GM12864 (cell line): Measurements from ENCODE around the gene ALK.

Source experiments
- DNase-seq: peaks from one replicate; pipeline ENCODE4 v3.0.0-alpha.2; 2011; ENCODE audit warnings: low read depth
- H3K4me3 ChIP-seq: 2 replicates; pipeline ENCODE4 v1.5.1; 2011; ENCODE audit warnings: mild to moderate bottlenecking, low read depth, low read length, control low read depth
- TF ChIP-seq, protein P1 (sequence below): IDR thresholded peaks from 2 replicates; pipeline ENCODE4 v1.5.1; 2011; ENCODE audit warnings: low read depth, mild to moderate bottlenecking, moderate library complexity, low read length, control low read depth, inconsistent platforms; ENCODE audit errors: missing control alignments

Gene ALK

DNA sequence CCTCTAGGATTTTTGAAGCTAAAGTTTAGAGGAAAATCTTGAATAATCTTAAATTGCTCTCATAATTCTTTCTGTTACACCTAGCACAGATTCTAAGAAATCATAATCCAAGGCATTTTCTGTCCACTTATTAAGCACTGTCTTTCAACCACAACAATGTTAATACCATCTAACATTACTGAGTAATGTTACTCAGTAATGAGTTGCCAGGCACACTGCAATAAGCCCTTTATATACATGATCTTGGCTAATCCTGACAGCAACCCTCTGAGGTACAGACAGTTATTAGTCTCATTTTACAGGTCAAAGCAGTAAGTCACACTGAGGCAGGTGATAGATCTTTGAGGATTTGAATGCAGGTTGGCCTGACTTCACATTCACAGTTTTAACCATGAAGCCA lies 291.9 kb downstream of the ALK start:
- DNase-seq = no peak
- H3K4me3 ChIP-seq = no peak overlapping the region
- TF ChIP-seq, protein P1, sequence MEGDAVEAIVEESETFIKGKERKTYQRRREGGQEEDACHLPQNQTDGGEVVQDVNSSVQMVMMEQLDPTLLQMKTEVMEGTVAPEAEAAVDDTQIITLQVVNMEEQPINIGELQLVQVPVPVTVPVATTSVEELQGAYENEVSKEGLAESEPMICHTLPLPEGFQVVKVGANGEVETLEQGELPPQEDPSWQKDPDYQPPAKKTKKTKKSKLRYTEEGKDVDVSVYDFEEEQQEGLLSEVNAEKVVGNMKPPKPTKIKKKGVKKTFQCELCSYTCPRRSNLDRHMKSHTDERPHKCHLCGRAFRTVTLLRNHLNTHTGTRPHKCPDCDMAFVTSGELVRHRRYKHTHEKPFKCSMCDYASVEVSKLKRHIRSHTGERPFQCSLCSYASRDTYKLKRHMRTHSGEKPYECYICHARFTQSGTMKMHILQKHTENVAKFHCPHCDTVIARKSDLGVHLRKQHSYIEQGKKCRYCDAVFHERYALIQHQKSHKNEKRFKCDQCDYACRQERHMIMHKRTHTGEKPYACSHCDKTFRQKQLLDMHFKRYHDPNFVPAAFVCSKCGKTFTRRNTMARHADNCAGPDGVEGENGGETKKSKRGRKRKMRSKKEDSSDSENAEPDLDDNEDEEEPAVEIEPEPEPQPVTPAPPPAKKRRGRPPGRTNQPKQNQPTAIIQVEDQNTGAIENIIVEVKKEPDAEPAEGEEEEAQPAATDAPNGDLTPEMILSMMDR = no peak

DNA sequence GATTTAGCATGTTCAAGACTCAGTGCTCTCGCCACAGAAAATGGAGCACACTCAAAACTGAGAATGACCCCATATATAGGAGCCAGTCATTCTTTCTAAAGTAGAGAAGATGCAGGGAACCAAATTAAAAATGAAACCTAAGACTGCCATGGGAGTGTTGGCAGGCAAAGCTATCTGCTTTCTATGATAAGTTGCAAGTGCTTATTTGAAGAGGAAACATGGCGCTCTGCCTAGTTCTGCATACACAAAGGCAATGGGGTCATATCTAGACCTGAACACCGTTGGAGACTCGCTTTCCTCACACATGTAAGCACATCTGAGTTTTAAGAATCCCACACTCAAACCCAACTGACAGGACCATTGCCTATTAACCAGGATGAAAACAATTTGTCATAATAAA lies 292.5 kb downstream of the ALK start:
- no peak overlapping the region for H3K4me3 ChIP-seq
- TF ChIP-seq, protein P1 = no peak
- DNase-seq = no peak

DNA sequence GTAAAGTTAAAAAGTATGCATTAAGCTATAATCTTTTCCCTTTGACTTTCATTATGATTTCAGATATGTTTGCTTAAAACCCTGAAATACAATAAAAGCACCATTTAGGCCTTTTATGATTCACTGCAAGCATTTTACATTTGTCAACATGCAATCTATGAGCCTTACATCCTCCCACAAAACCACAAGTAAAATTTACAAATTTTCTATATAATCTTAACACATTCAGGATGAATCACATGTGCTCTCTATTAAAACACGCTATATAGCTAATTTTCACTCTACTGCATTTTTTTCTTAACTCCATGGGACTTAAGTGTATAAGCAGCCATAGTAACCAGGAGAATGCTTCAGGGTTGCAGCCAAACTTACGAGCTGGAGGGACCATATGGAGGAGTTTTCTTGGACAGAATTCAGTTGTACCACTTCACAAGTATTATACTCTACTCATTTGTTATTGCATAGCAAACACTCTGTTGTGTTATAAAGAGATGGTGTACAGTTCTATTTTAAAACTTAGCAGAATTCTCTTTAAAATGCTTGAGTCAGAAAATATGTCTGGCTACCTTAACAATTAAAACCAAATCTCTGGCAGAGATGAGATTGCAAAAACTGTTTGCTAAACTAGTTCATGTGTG lies 293.2 kb downstream of the ALK start:
- no peak for DNase-seq
- TF ChIP-seq, protein P1 = no peak

DNA sequence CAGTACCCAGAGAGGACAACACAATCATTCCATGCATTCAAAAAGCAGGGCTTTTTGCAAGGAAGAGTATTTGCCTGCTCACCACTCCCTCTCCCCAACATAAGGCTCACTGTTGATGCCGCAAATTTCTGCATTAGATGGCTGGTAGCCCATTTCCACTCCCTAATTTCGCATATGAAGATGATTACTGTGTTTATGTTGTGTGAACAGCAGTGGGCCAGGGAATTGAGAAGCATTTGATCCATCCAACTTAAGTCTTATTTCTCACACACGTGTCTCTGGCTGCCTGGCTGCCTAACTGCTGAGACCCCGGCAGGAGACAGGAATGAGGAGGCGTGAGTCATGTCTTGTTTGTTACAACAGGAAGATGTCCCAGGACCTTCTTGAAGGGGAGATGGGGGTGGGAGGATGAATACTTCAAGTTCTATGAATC lies 294.1 kb downstream of the ALK start:
- no peak for DNase-seq
- TF ChIP-seq, protein P1 = no peak
- H3K4me3 ChIP-seq = no peak overlapping the region

More for the DNA sequence above, 293.2 kb downstream of the ALK start:
- no peak overlapping the region for H3K4me3 ChIP-seq

DNA sequence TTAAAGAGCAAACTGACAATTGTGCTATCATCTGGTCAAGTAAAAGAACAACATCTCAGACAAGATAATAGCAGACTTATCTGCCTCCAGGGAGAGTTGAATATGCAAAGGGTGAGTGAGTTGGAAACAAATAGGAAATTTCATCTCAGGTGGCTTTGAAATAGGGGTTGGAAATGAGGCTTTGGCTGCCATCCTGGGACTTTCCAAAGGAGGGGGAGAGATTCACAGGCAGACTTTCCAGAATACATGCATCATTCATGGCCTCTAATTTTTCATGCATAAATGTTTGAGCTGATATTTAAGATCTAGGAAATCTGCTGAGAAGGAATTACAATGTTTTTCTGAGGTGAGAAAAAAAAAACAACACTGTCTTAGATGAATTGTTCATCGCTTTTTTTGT lies 300.5 kb downstream of the ALK start:
- TF ChIP-seq, protein P1 = no peak
- DNase-seq = no peak
- H3K4me3 ChIP-seq = no peak overlapping the region

DNA sequence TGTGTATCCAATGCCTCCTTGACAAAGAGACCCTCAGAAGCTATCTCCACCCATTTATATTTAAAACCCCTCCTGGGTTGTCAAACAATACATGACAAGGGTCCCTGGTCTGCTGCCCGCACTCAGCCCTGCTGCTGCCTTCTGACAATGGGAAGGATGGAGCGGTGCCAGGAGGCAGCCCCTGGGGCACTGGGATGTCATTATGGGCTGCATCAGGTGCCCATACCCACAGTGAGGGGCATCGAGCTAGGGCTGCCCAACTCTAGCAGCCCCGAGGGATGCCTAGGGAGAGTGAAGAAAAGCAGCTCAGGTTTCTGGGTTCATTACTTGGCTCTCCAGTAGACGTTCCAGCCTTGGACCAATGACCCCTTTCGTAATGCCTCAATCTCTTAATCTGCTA lies 301.7 kb downstream of the ALK start:
- DNase-seq = no peak
- TF ChIP-seq, protein P1 = no peak

DNA sequence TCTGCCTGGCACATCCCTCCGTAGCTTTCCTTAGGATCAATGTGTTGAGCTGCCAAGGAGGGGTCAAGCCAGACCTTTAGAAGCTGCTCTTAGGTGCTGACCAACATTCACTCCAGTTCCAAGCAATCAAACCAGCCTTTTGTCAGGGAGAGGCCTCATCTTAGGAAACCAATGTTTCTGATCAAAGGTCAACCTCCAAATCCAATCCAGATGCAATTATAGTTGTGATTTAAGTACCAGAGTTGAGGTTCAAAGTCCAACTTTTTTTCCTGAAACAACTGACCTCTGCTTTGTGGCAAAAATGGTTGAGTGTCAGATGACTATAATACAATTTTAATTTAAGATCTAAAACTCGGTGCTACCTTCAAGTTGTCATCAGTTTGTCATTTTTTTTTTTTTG lies 303.4 kb downstream of the ALK start:
- no peak overlapping the region for H3K4me3 ChIP-seq
- TF ChIP-seq, protein P1 = no peak
- DNase-seq = no peak

More for the DNA sequence above, 301.7 kb downstream of the ALK start:
- H3K4me3 ChIP-seq = no peak overlapping the region
